ENCODE data around the gene WNT6.
A peak's percentile ranks its signal among the peaks of the same experiment; 100 is the strongest.

WNT6 gene

DNA sequence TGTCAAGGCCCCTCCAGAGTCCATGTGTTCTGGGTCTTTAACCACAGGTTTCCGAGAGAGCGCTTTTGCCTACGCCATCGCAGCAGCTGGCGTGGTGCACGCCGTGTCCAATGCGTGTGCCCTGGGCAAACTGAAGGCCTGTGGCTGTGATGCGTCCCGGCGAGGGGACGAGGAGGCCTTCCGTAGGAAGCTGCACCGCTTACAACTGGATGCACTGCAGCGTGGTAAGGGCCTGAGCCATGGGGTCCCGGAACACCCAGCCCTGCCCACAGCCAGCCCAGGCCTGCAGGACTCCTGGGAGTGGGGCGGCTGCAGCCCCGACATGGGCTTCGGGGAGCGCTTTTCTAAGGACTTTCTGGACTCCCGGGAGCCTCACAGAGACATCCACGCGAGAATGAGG is 30.3 kb downstream of the WNT6 start:
- TF ChIP-seq, protein P1, sequence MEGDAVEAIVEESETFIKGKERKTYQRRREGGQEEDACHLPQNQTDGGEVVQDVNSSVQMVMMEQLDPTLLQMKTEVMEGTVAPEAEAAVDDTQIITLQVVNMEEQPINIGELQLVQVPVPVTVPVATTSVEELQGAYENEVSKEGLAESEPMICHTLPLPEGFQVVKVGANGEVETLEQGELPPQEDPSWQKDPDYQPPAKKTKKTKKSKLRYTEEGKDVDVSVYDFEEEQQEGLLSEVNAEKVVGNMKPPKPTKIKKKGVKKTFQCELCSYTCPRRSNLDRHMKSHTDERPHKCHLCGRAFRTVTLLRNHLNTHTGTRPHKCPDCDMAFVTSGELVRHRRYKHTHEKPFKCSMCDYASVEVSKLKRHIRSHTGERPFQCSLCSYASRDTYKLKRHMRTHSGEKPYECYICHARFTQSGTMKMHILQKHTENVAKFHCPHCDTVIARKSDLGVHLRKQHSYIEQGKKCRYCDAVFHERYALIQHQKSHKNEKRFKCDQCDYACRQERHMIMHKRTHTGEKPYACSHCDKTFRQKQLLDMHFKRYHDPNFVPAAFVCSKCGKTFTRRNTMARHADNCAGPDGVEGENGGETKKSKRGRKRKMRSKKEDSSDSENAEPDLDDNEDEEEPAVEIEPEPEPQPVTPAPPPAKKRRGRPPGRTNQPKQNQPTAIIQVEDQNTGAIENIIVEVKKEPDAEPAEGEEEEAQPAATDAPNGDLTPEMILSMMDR (IDR thresholded peaks at IDR 0.05) = no peak
- Mint-ChIP-seq H3K36me3 (ENCODE audit: low read depth) (no peaks in the 10 kb centered on the region), H3K27me3 (ENCODE audit: low read depth, poor library complexity) (peaks cover 89% of the 10 kb centered on the region), H3K9me3 (peaks cover 3% of the 10 kb centered on the region), H3K4me1 (peaks cover 14% of the 10 kb centered on the region), H3K4me3 (no peak overlapping the region), H3K27ac (no peak overlapping the region)
- DNase-seq = no peak

DNA sequence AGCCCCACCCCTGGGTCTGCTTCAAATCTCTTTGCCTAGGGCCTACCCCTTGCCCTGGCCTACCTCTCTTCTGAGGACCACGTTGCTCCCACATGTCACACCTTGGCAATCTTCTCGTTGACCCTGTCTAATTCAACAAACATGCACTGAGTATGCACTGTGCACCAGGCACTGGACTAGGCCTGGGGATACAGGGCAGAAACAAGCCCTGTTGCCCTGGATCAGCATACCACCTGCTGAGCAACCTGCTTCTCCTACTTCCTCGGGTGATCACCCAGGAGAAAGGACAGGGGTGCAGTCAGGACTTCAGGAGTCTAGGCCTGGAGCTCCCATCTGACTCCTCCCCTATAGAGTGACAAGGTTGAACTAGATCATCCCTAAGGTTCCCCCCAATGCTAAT is 30.8 kb downstream of the WNT6 start:
- Mint-ChIP-seq H3K27ac (no peak overlapping the region), H3K9me3 (peaks cover 3% of the 10 kb centered on the region), H3K4me3 (no peak overlapping the region), H3K27me3 (ENCODE audit: low read depth, poor library complexity) (peaks cover 89% of the 10 kb centered on the region), H3K36me3 (ENCODE audit: low read depth) (no peaks in the 10 kb centered on the region), H3K4me1 (peaks cover 14% of the 10 kb centered on the region)
- no peak for DNase-seq
- TF ChIP-seq, protein P1 (IDR thresholded peaks at IDR 0.05) = no peak

DNA sequence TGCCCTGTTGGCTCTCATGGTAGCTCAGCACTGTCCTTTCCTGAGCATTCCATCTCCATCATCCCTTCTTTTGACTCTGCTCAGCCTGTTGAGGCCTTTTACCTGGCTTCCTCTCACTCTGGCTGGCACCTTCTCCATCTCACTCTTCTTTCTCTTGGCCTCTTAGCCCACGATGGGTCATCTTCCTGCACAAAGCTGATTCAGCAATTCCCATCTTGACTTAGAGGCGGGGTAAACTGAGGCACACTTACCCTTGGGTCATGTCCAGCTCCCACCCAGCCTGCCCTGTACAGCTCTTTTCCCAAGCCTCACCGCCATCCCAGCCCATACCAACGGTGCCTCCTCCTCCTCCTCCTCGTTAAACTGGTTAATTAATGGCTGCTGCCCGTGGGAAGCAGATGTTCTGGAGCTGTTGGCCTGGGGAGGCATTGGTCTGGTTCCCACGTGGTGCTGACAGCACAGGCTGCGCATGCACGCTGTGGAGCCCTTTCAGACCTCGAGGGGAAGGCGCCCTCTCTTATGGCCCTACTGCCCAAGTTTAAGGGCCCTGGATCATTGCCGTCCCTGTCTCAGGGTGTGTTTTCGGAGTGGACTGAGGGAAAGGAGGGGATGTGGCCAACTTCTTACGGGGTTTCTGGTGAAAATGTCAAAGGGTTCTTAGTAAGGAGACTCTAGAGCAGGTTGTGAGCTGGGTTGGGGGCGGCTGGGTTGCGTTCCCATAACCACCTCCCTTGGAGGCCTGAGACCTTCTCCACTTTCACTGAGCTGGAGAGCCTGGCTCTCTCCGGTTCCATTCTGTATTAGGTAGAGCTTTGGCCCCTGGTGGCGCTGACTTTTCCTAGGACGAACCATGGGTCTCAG is 31.9 kb downstream of the WNT6 start:
- DNase-seq = no peak
- TF ChIP-seq, protein P1 (IDR thresholded peaks at IDR 0.05) = no peak
- Mint-ChIP-seq H3K27me3 (ENCODE audit: low read depth, poor library complexity) (peaks cover 90% of the 10 kb centered on the region), H3K4me1 (peaks cover 18% of the 10 kb centered on the region), H3K36me3 (ENCODE audit: low read depth) (no peaks in the 10 kb centered on the region), H3K27ac (no peak overlapping the region), H3K4me3 (peak overlapping the region; percentile 42), H3K9me3 (peaks cover 3% of the 10 kb centered on the region)

DNA sequence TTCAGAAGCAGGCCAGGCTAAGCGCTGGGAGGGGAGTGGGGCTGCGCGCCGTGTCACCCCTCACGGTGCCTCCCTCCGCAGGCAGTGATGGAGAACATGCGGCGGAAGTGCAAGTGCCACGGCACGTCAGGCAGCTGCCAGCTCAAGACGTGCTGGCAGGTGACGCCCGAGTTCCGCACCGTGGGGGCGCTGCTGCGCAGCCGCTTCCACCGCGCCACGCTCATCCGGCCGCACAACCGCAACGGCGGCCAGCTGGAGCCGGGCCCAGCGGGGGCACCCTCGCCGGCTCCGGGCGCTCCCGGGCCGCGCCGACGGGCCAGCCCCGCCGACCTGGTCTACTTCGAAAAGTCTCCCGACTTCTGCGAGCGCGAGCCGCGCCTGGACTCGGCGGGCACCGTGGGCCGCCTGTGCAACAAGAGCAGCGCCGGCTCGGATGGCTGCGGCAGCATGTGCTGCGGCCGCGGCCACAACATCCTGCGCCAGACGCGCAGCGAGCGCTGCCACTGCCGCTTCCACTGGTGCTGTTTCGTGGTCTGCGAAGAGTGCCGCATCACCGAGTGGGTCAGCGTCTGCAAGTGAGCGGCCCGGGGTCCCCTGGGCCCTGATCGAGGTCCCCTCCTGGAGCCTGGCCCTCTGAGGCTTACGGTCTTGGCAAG is 33.2 kb downstream of the WNT6 start:
- Mint-ChIP-seq H3K4me1 (peaks cover 18% of the 10 kb centered on the region), H3K9me3 (peaks cover 3% of the 10 kb centered on the region), H3K36me3 (ENCODE audit: low read depth) (no peaks in the 10 kb centered on the region), H3K27ac (no peak overlapping the region), H3K27me3 (ENCODE audit: low read depth, poor library complexity) (peaks cover 93% of the 10 kb centered on the region), H3K4me3 (peak overlapping the region; percentile 66)
- peak; percentile 82 for DNase-seq
- TF ChIP-seq, protein P1 (IDR thresholded peaks at IDR 0.05) = peak; percentile 33

DNA sequence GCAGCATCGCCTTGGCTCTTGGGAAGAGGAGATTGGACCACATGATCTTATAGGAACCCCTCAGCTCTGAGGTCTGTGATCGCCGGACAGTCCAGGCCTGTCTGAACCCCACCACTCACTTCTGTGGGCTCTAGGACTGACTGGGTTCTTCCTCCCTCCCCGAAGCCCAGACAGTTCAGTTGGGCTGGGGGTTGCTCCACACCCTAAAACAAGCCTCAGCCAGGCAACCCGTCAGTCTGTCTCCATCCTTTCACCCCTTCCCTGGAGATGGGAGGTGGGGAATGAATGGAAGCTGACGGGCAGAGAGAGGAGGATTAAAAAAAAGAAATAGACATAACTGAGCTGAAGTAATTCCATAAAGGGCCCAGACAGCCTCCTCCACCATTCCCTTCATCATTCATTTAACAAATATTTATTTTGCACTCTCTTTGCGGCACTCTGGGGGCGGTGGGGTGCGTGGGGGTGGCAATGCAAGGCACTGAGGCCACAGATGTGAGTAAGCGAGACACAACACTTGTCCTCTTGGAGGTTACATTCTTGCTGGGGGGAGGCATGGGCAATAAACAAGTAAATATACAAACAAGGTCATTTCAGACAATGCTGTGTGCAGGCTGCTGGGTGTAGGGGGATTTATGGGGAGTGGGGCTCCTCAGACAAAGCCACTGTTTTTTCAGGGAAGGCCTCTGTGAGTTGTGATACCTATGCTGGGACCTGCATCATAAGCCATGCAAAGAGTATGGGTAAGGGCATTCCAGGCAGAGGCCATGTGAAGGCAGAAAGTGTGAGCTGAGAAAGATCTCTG is 33.9 kb downstream of the WNT6 start:
- Mint-ChIP-seq H3K4me3 (peak overlapping the region; percentile 66), H3K4me1 (peaks cover 23% of the 10 kb centered on the region), H3K27ac (no peak overlapping the region), H3K9me3 (peaks cover 8% of the 10 kb centered on the region), H3K27me3 (ENCODE audit: low read depth, poor library complexity) (peaks cover 93% of the 10 kb centered on the region), H3K36me3 (ENCODE audit: low read depth) (no peaks in the 10 kb centered on the region)
- TF ChIP-seq, protein P1 (IDR thresholded peaks at IDR 0.05) = no peak
- no peak for DNase-seq

All from nephron progenitor cell (in vitro differentiated cells).